SK-N-SH treated with all-trans-retinoic acid at 6 μM for 48 hours (cell line): ENCODE measurements around the gene CELF3.

Experiments
- CSDC2 ChIP-seq: fragments of 250-450 bp; sonication (Bioruptor Pico); IDR thresholded peaks from 2 replicates; pipeline ENCODE4 v1.5.0; 2020; ENCODE audit warnings: mild to moderate bottlenecking, moderate library complexity
- PATZ1 ChIP-seq: fragments of 250-450 bp; sonication (Bioruptor Pico); IDR thresholded peaks from 2 replicates; pipeline ENCODE4 v1.8.0; 2020; ENCODE audit warnings: mild to moderate bottlenecking, moderate library complexity, borderline replicate concordance
- POU6F1 ChIP-seq: fragments of 250-450 bp; sonication (Bioruptor Pico); IDR thresholded peaks from 2 replicates; pipeline ENCODE4 v1.8.0; 2021; ENCODE audit warnings: low read depth, mild to moderate bottlenecking, moderate library complexity, borderline replicate concordance
- ZNF70 ChIP-seq: fragments of 450-650 bp; formaldehyde crosslinking; IDR thresholded peaks from 2 replicates; pipeline ENCODE4 v1.5.0; 2020; ENCODE audit warnings: mild to moderate bottlenecking, moderate library complexity

- TF ChIP-seq ZNF70 (no peak), CSDC2 (CRISPR knock-in tag) (no peak), POU6F1 (CRISPR knock-in tag) (no peak), PATZ1 (no peak)
These were observed 36.2 kb downstream of the CELF3 start for GRCh38 chr1:151680391-151680790.
